HEK293T (cell line): ENCODE measurements around the gene CYP4F22.
"Not testable (repeated sequence)": the region's sequence is repeated elsewhere in the genome, so short reads cannot be mapped to it uniquely, and the experiment has no call there.

Experiments
- CTCF ChIA-PET: fragments of 350-600 bp; formaldehyde crosslinking; extraction: SDS; loops from one replicate; lab custom pipeline; 2021; ENCODE audit warnings: antibody characterized with exemption, inconsistent platforms; lab: Yijun Ruan, JAX
- POLR2A ChIA-PET: fragments of 350-600 bp; formaldehyde crosslinking; extraction: SDS; loops from one replicate; lab custom pipeline; 2020; ENCODE audit warnings: antibody characterized with exemption, inconsistent platforms; lab: Yijun Ruan, JAX
- DNase-seq: peaks from one replicate; pipeline ENCODE4 v3.0.0; 2012; ENCODE audit warnings: mixed read lengths; ENCODE audit errors: extremely low spot score
- ARNT ChIP-seq: fragments of 450-650 bp; IDR thresholded peaks from 2 replicates; pipeline ENCODE4 v1.6.1; 2017; ENCODE audit warnings: mild to moderate bottlenecking
- BHLHE40 ChIP-seq: fragments of 450-650 bp; IDR thresholded peaks from 2 replicates; pipeline ENCODE4 v1.6.1; 2016; ENCODE audit warnings: mild to moderate bottlenecking, moderate library complexity, borderline replicate concordance
- CTBP1 ChIP-seq: fragments of 450-650 bp; IDR thresholded peaks from 2 replicates; pipeline ENCODE4 v1.6.1; 2016; ENCODE audit warnings: borderline replicate concordance
- ELF4 ChIP-seq: fragments of 450-650 bp; IDR thresholded peaks from 2 replicates; pipeline ENCODE4 v1.6.1; 2017; ENCODE audit warnings: antibody characterized with exemption
- FOXA1 ChIP-seq: fragments of 450-650 bp; IDR thresholded peaks from 2 replicates; pipeline ENCODE4 v1.6.1; 2016; ENCODE audit warnings: mild to moderate bottlenecking
- FOXK2 ChIP-seq: fragments of 450-650 bp; IDR thresholded peaks from 2 replicates; pipeline ENCODE4 v1.6.1; 2016; ENCODE audit warnings: mild to moderate bottlenecking
- FOXM1 ChIP-seq: fragments of 450-650 bp; IDR thresholded peaks from 2 replicates; pipeline ENCODE4 v1.6.1; 2017; ENCODE audit warnings: mild to moderate bottlenecking, borderline replicate concordance
- HDGF ChIP-seq: fragments of 450-650 bp; IDR thresholded peaks from 2 replicates; pipeline ENCODE4 v1.6.1; 2017; ENCODE audit warnings: antibody characterized with exemption, borderline replicate concordance
- L3MBTL2 ChIP-seq: fragments of 450-650 bp; conservative IDR thresholded peaks from 2 replicates; pipeline ENCODE4 v1.6.1; 2016; ENCODE audit warnings: mild to moderate bottlenecking
- LEF1 ChIP-seq: fragments of 450-650 bp; IDR thresholded peaks from 2 replicates; pipeline ENCODE4 v1.6.1; 2017; ENCODE audit warnings: mild to moderate bottlenecking, borderline replicate concordance
- NFRKB ChIP-seq: fragments of 450-650 bp; IDR thresholded peaks from 2 replicates; pipeline ENCODE4 v1.6.1; 2016; ENCODE audit warnings: mild to moderate bottlenecking, moderate library complexity
- PKNOX1 ChIP-seq: fragments of 450-650 bp; IDR thresholded peaks from 2 replicates; pipeline ENCODE4 v1.6.1; 2016
- SP1 ChIP-seq: fragments of 450-650 bp; IDR thresholded peaks from 2 replicates; pipeline ENCODE4 v1.6.1; 2017
- SUZ12 ChIP-seq: fragments of 450-650 bp; IDR thresholded peaks from 2 replicates; pipeline ENCODE4 v1.6.1; 2016; ENCODE audit warnings: mild to moderate bottlenecking
- TARDBP ChIP-seq: fragments of 450-650 bp; IDR thresholded peaks from 2 replicates; pipeline ENCODE4 v1.6.1; 2016
- ZNF384 ChIP-seq: fragments of 450-650 bp; IDR thresholded peaks from 2 replicates; pipeline ENCODE4 v1.6.1; 2016

CYP4F22 gene

GRCh38 chr19:15475169-15475568 lies 33.2 kb upstream of the CYP4F22 start:
- no peak for TF ChIP-seq ZNF384
- no peak for TF ChIP-seq BHLHE40
- TF ChIP-seq NFRKB, result no peak
- no peak for TF ChIP-seq SP1
- no peak for TF ChIP-seq LEF1
- TF ChIP-seq FOXK2, result no peak
- TF ChIP-seq ARNT, result no peak
- no peak for TF ChIP-seq PKNOX1
- TF ChIP-seq CTBP1, result no peak
- no peak for TF ChIP-seq TARDBP
- ChIA-PET POLR2A (no interaction called here), CTCF (interaction anchor here (0.6 kb wide), 1 partner anchor 235 kb away, joined by 3 read pairs; no protein-coding TSS in a partner anchor)
- DNase-seq, result no peak

GRCh38 chr19:15475611-15476010 lies 32.7 kb upstream of the CYP4F22 start:
- no peak for TF ChIP-seq FOXA1
- no peak for TF ChIP-seq ZNF384
- TF ChIP-seq SUZ12, result no peak
- TF ChIP-seq BHLHE40, result no peak
- TF ChIP-seq ARNT, result no peak
- no peak for TF ChIP-seq CTBP1
- DNase-seq, result no peak
- POLR2A ChIA-PET, result no interaction called here
- CTCF ChIA-PET, result no interaction called here

GRCh38 chr19:15476325-15476724 lies 32.0 kb upstream of the CYP4F22 start:
- ChIA-PET POLR2A (no interaction called here), CTCF (no interaction called here)
- DNase-seq, result no peak
- TF ChIP-seq NFRKB (no peak), LEF1 (no peak), CTBP1 (no peak), FOXA1 (no peak), PKNOX1 (no peak), L3MBTL2 (no peak), ZNF384 (no peak), ELF4 (no peak), FOXK2 (no peak), BHLHE40 (no peak), SP1 (no peak), ARNT (no peak), TARDBP (no peak), FOXM1 (no peak)

GRCh38 chr19:15479391-15480345 lies 28.7 kb upstream of the CYP4F22 start, which contains the start of gene PGLYRP2:
PGLYRP2 (minus strand) TSS chr19:15479501; CDS start chr19:15479371, 130 bp downstream.
- TF ChIP-seq PKNOX1, result no peak
- no peak for TF ChIP-seq FOXM1
- TF ChIP-seq BHLHE40, result no peak
- no peak for TF ChIP-seq SP1
- TF ChIP-seq SUZ12, result no peak
- TF ChIP-seq ARNT, result no peak
- TF ChIP-seq TARDBP, result no peak
- TF ChIP-seq L3MBTL2, result no peak
- TF ChIP-seq CTBP1, result no peak
- no peak for TF ChIP-seq NFRKB
- TF ChIP-seq ELF4, result no peak
- ChIA-PET POLR2A (interaction anchor here (1.1 to 1.3 kb wide), 2 partner anchors 10 to 27 kb away, joined by 3 to 4 read pairs; no protein-coding TSS in a partner anchor), CTCF (interaction anchor here (0.7 kb wide), 1 partner anchor 10 kb away, joined by 3 read pairs; no protein-coding TSS in a partner anchor)
- DNase-seq, result no peak

GRCh38 chr19:15480996-15481395 lies 27.3 kb upstream of the CYP4F22 start:
- not testable (repeated sequence) for DNase-seq

GRCh38 chr19:15485768-15486167 lies 22.6 kb upstream of the CYP4F22 start:
- POLR2A ChIA-PET, DNase-seq, CTCF ChIA-PET: not testable (repeated sequence)

More at GRCh38 chr19:15480996-15481395, 27.3 kb upstream of the CYP4F22 start:
- POLR2A ChIA-PET, CTCF ChIA-PET: not testable (repeated sequence)

- TF ChIP-seq FOXM1 (no peak), TARDBP (no peak), PKNOX1 (no peak), ZNF384 (no peak), HDGF (no peak), SUZ12 (no peak), ELF4 (no peak), NFRKB (no peak), SP1 (no peak), FOXK2 (no peak), FOXA1 (no peak), LEF1 (no peak), CTBP1 (no peak), BHLHE40 (no peak), L3MBTL2 (no peak), ARNT (no peak)
- DNase-seq, result no peak
- ChIA-PET POLR2A (no interaction called here), CTCF (no interaction called here)
These were observed 21.3 kb upstream of the CYP4F22 start for GRCh38 chr19:15487038-15487437.
